ENCODE measurements around the gene EEF1E1.

EEF1E1 gene

GRCh38 chr6:8087870-8088754 is 14.2 kb downstream of the EEF1E1 start:
- no peak for DNase-seq

- DNase-seq, result no peak
Measured at GRCh38 chr6:8086755-8087306, 15.5 kb downstream of the EEF1E1 start.

- DNase-seq, result peak; percentile 67
Measured at GRCh38 chr6:8085053-8085511, 17.3 kb downstream of the EEF1E1 start.

GRCh38 chr6:8084586-8084985 is 17.8 kb downstream of the EEF1E1 start:
- no peak for DNase-seq

GRCh38 chr6:8082954-8083858 is 19.1 kb downstream of the EEF1E1 start:
- peak; percentile 45 for DNase-seq

GRCh38 chr6:8082572-8082953 is 19.8 kb downstream of the EEF1E1 start:
- no peak for DNase-seq

- DNase-seq, result no peak
Measured at GRCh38 chr6:8080362-8081151, 21.8 kb downstream of the EEF1E1 start.

- DNase-seq, result no peak
Measured at GRCh38 chr6:8079126-8079525, 23.2 kb downstream of the EEF1E1 start.

- no peak for DNase-seq
Measured at GRCh38 chr6:8077991-8078390, 24.4 kb downstream of the EEF1E1 start.

- no peak for DNase-seq
Measured at GRCh38 chr6:8075704-8076103, 26.6 kb downstream of the EEF1E1 start.

- DNase-seq, result no peak
Measured at GRCh38 chr6:8075185-8075584, 27.2 kb downstream of the EEF1E1 start.

- DNase-seq, result no peak
Measured at GRCh38 chr6:8074213-8074612, 28.1 kb downstream of the EEF1E1 start.

- DNase-seq, result no peak
Measured at GRCh38 chr6:8073758-8074157, 28.6 kb downstream of the EEF1E1 start.

- DNase-seq, result no peak
Measured at GRCh38 chr6:8070718-8071117, 31.6 kb downstream of the EEF1E1 start.

- DNase-seq, result no peak
Measured at GRCh38 chr6:8069631-8070284, 32.6 kb downstream of the EEF1E1 start.

- DNase-seq, result no peak
Measured at GRCh38 chr6:8069151-8069550, 33.2 kb downstream of the EEF1E1 start.

GRCh38 chr6:8066108-8066507 is 36.2 kb downstream of the EEF1E1 start:
- peak; percentile 14 for DNase-seq

GRCh38 chr6:8065519-8065911 is 36.8 kb downstream of the EEF1E1 start:
- DNase-seq, result no peak

- peak; percentile 30 for DNase-seq
Measured at GRCh38 chr6:8064638-8065518, 37.5 kb downstream of the EEF1E1 start.

GRCh38 chr6:8063761-8064637 is 38.3 kb downstream of the EEF1E1 start, which contains the start of gene BLOC1S5:
Gene BLOC1S5 (minus strand): TSS chr6:8064389. CDS start chr6:8064376, 13 bp downstream.
- peak; percentile 99 for DNase-seq

Data from DMS53 (cell line).